HEK293 (cell line): ENCODE data around the gene SH3BP1.
A peak's percentile ranks its signal among the peaks of the same experiment; 100 is the strongest.

Experiments
- CTCF ChIA-PET: fragments of 350-600 bp; formaldehyde crosslinking; extraction: SDS; loops from one replicate; lab custom pipeline; 2021; ENCODE audit warnings: antibody characterized with exemption; lab: Yijun Ruan, JAX
- POLR2A ChIA-PET: fragments of 300-600 bp; formaldehyde crosslinking; extraction: SDS; loops from one replicate; lab custom pipeline; 2020; ENCODE audit warnings: antibody characterized with exemption, inconsistent platforms; lab: Yijun Ruan, JAX
- H3K27ac ChIP-seq: fragments of 200-500 bp; sonication (Bioruptor generic); 2 replicates; pipeline ENCODE4 v1.5.1; 2014; ENCODE audit warnings: low read depth, low read length, control low read depth, inconsistent platforms; ENCODE audit errors: extremely low read depth
- H3K36me3 ChIP-seq, 2 experiments: fragments of 200-500 bp in 1 of 2; sonication (Bioruptor generic) in 1 of 2; 1 replicate in 1 of 2; 2 replicates in 1 of 2; pipeline ENCODE4 v1.5.1; 2014 to 2017; ENCODE audit warnings: inconsistent platforms in 2 of 2, low read length in 2 of 2; ENCODE audit not compliant: control insufficient read depth in 2 of 2, insufficient read depth in 1 of 2
- H3K4me1 ChIP-seq: fragments of 200-500 bp; sonication (Bioruptor generic); 2 replicates; pipeline ENCODE4 v1.5.1; 2014; ENCODE audit warnings: mild to moderate bottlenecking, low read length, inconsistent platforms; ENCODE audit not compliant: control insufficient read depth, insufficient read depth
- H3K4me3 ChIP-seq: 2 replicates; pipeline ENCODE4 v1.5.1; 2011; ENCODE audit warnings: low read depth, mild to moderate bottlenecking, control low read depth, low read length, moderate library complexity
- H3K9me3 ChIP-seq: fragments of 200-500 bp; sonication (Bioruptor generic); 2 replicates; pipeline ENCODE4 v1.5.1; 2014; ENCODE audit warnings: low read depth, low read length, inconsistent platforms; ENCODE audit not compliant: control insufficient read depth, insufficient read depth
- BCL11B ChIP-seq: fragments of 450-650 bp; formaldehyde crosslinking; IDR thresholded peaks from 2 replicates; pipeline ENCODE4 v1.5.1; 2016; ENCODE audit warnings: low read depth, missing biosample characterization, missing genetic modification characterization
- GLI2 ChIP-seq: fragments of 450-650 bp; formaldehyde crosslinking; IDR thresholded peaks from 2 replicates; pipeline ENCODE4; 2017; ENCODE audit warnings: missing biosample characterization, missing genetic modification characterization, low read depth, borderline replicate concordance
- GLIS2 ChIP-seq: fragments of 450-650 bp; formaldehyde crosslinking; IDR thresholded peaks from 2 replicates; pipeline ENCODE4 v1.5.1; 2016; ENCODE audit warnings: missing biosample characterization, missing genetic modification characterization
- HOXD13 ChIP-seq: sonication (generic); formaldehyde crosslinking; IDR thresholded peaks from 2 replicates; pipeline ENCODE4 v1.8.0; 2022; ENCODE audit warnings: missing genetic modification reagents, borderline replicate concordance
- ZBTB1 ChIP-seq: fragments of 450-650 bp; formaldehyde crosslinking; IDR thresholded peaks from 2 replicates; pipeline ENCODE4 v1.5.1; 2016; ENCODE audit warnings: missing biosample characterization, missing genetic modification characterization
- ZBTB10 ChIP-seq: fragments of 450-650 bp; formaldehyde crosslinking; IDR thresholded peaks from 2 replicates; pipeline ENCODE4 v1.5.1; 2016; ENCODE audit warnings: missing biosample characterization, missing genetic modification characterization
- ZNF121 ChIP-seq: fragments of 450-650 bp; formaldehyde crosslinking; IDR thresholded peaks from 2 replicates; pipeline ENCODE4 v1.5.1; 2016; ENCODE audit warnings: missing biosample characterization, missing genetic modification characterization
- ZNF146 ChIP-seq: fragments of 450-650 bp; formaldehyde crosslinking; IDR thresholded peaks from 2 replicates; pipeline ENCODE4 v1.5.1; 2016; ENCODE audit warnings: missing biosample characterization, missing genetic modification characterization
- ZNF169 ChIP-seq: fragments of 450-650 bp; formaldehyde crosslinking; IDR thresholded peaks from 2 replicates; pipeline ENCODE4 v1.5.1; 2016; ENCODE audit warnings: missing biosample characterization, missing genetic modification characterization
- ZNF280C ChIP-seq: fragments of 450-650 bp; formaldehyde crosslinking; IDR thresholded peaks from 2 replicates; pipeline ENCODE4 v1.5.1; 2016; ENCODE audit warnings: missing biosample characterization, missing genetic modification characterization
- ZNF518A ChIP-seq: fragments of 450-650 bp; formaldehyde crosslinking; conservative IDR thresholded peaks from 2 replicates; pipeline ENCODE4 v1.5.1; 2016; ENCODE audit warnings: low read depth, missing biosample characterization, missing genetic modification characterization
- ZNF530 ChIP-seq: fragments of 450-650 bp; formaldehyde crosslinking; IDR thresholded peaks from 2 replicates; pipeline ENCODE4 v1.5.1; 2016; ENCODE audit warnings: low read depth, missing biosample characterization, missing genetic modification characterization

The SH3BP1 gene

GRCh38 chr22:37617431-37617830 lies 22.0 kb upstream of the SH3BP1 start:
- no peak overlapping the region for H3K27ac ChIP-seq
- ChIA-PET POLR2A (interaction anchor here (0.7 to 1.3 kb wide), 2 partner anchors 9 to 58 kb away, joined by 3 to 10 read pairs; partner anchors contain the start of gene GGA1), CTCF (interaction anchor here (0.7 to 2.9 kb wide), 5 partner anchors 10 to 603 kb away, joined by 3 to 19 read pairs (median 3); no protein-coding TSS in a partner anchor)
- H3K9me3 ChIP-seq, result no peaks in the 10 kb centered on the region
- H3K4me3 ChIP-seq, result no peak overlapping the region
- no peaks in the 10 kb centered on the region for H3K4me1 ChIP-seq
- H3K36me3 ChIP-seq, result peaks cover 16 to 69% of the 10 kb centered on the region in 2 experiments
- TF ChIP-seq ZNF121 (tag by site-specific recombination) (peak; percentile 88), GLIS2 (tag by site-specific recombination) (no peak)

- H3K9me3 ChIP-seq, result no peaks in the 10 kb centered on the region
- POLR2A ChIA-PET, result interaction anchor here (0.7 to 1.3 kb wide), 4 partner anchors 10 to 127 kb away, joined by 3 to 10 read pairs (median 4); partner anchors contain the start of genes GGA1 and NOL12
- no peaks in the 10 kb centered on the region for H3K4me1 ChIP-seq
- CTCF ChIA-PET, result interaction anchor here (0.6 to 2.9 kb wide), 8 partner anchors 9 to 245 kb away, joined by 3 to 19 read pairs (median 3); no protein-coding TSS in a partner anchor
- H3K27ac ChIP-seq, result no peak overlapping the region
- H3K4me3 ChIP-seq, result no peak overlapping the region
- TF ChIP-seq ZNF280C (tag by site-specific recombination), result no peak
- no peak for TF ChIP-seq ZNF530 (tag by site-specific recombination)
- TF ChIP-seq ZNF146 (tag by site-specific recombination), result no peak
- no peak for TF ChIP-seq ZBTB10 (tag by site-specific recombination)
- no peak for TF ChIP-seq HOXD13 (CRISPR knock-in tag)
- TF ChIP-seq BCL11B, result no peak
- no peak for TF ChIP-seq ZBTB1 (tag by site-specific recombination)
- TF ChIP-seq ZNF169 (tag by site-specific recombination), result no peak
- no peak for TF ChIP-seq ZNF518A (tag by site-specific recombination)
- no peak for TF ChIP-seq GLI2 (tag by site-specific recombination)
- TF ChIP-seq, all 188 proteins: peak for 0
- peaks cover 17 to 76% of the 10 kb centered on the region in 2 experiments for H3K36me3 ChIP-seq
These were observed 21.3 kb upstream of the SH3BP1 start for GRCh38 chr22:37618072-37618656.
